ENCODE measurements around the gene TIPIN.

Gene TIPIN

DNA sequence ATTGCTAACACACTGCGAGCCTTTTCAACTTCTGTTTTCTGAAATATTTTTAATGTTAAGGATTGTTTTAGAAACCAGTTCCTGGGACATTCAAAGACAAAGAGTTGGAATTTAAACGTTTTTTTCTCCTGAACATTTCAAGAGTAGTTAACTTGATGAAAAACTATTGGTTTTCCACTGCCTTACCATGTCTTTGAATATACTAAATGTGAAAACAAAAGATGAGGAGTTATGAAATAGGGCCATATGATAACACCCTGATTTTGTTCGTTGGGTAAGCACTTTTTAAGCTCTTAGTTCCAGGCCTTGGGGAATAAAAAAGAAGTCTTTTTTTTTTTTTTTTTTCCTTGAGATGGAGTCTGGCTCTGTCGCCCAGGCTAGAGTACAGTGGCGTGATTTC, 60.3 kb downstream of the TIPIN start:
- no peak for DNase-seq

DNA sequence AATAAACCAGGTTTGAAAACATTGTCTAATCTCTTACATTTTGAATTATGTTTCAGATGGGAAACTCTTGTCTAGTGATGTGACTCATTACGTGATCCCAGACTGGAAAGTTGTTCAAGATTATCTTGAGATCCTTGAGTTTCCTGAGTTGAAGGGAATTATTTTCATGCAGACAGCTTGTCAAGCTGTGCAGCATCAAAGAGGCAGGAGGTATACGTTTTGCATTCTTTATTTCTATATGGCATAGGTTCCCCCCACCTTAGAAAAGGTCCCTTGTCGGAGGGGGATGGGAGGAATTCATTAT, 61.6 kb downstream of the TIPIN start:
- no peak for DNase-seq

DNA sequence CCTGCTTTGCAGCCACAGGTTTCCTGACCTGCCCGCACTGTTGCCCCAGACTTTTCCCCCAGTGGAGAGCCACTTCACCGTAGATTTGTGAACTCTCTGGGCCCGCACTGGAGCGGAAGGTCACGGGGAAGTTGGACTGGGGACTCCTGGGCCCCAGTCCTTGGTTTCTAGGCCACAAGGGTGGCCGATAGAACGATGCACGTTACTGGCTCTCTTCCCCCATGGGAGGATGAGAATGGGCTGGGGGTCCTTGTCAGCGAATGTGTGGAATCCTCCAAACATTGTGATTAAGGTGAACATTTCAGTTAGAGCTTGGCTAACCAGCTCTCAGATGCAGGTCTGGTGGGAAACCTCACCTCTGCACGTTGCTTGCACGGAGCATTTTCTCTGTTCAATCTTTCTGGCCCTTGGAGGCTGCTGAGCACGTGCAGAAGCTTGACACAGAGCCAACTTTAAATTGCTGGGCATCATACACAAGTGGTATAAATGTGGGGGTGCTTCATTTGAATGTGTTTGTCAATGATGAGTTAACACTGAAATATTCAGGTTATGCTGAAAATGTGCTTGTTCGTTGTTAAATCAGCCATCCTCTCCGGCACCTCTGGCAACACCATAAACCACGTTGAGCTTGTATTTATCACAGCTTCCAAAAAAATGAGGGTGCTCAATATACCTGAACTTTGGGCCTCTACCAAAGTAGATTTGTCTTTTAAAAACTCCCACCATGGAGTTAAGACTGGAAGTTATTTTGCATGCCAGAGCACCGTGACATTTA, 62.1 kb downstream of the TIPIN start:
- DNase-seq: peak in 1 of 6 experiments; percentile 60

DNA sequence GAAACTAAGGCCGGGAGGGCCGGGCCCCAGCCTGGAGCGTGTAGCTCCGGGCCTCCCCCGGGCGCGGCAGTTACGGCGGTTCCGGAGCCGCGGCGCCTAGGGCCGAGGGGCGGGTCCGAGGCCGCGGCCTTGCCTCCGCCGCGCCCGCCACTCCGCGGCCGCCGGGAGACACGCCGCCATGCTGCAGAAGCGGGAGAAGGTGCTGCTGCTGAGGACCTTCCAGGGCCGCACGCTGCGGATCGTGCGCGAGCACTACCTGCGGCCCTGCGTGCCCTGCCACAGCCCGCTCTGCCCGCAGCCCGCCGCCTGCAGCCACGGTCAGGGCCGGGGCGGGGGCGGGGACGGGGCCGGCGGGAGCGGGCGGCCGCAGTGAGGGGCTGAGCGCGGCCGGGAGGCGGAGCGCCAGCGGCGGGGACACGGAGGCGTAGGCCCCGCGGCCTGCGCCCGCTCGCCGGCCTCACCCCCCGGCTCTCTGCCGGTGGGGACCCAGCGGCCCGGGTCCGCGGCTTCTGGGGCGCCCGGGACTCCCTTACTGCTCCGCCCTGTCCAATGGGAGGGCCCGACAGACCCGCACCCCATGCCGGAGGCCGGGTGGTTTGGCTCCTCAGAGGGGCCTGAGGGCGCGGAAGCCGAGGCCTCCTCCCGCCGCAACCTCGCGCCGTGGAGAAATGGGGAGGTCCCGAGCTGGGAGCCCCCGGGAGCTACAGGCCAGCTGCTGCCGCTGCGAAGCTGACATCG, 62.9 kb downstream of the TIPIN start, which contains the start of gene DIS3L:
DIS3L (plus strand) TSS at position 150 of the 738 bp plus-strand sequence; CDS start at position 179, 29 bp downstream.
- peak; percentile 42 to 75 (median 64) for DNase-seq

DNA sequence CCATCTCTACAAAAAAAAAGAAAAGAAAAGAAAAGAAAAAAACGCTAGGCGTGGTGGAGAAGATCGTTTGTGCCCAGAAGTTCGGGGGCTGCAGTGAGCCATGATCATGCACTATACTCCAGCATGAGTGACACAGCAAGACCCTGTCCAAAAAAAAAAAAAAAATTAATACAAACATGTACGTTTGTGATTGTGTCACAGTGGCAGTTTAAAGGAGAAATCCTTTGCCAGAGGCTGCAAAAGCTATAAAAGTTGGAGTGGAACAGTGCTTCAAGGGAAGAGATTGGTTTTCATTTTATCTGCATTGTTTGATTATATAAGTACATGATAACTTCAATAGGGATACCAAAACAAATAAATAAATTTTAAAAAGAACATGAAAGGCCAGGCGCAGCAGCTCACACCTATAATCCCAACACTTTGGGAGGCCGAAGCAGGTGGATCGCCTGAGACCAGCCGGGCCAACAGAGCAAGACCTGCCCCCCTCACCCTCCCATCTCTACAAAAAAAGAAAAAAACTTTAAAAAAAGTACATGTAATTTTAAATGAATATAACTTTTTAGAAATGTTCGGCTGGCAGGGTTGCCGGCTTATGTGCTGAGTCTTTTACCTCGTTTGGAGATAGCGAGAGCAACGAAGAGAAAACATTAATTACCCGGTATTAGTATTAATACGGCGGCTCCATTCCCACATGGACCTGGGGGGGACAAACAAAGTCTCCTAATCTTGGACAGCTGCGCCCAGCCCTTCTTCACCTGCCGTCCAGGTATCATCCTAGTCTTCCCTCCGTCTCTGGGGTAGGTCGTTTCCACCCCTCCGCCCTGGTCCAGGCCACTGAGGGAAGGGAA, 63.7 kb downstream of the TIPIN start:
- DNase-seq: no peak

DNA sequence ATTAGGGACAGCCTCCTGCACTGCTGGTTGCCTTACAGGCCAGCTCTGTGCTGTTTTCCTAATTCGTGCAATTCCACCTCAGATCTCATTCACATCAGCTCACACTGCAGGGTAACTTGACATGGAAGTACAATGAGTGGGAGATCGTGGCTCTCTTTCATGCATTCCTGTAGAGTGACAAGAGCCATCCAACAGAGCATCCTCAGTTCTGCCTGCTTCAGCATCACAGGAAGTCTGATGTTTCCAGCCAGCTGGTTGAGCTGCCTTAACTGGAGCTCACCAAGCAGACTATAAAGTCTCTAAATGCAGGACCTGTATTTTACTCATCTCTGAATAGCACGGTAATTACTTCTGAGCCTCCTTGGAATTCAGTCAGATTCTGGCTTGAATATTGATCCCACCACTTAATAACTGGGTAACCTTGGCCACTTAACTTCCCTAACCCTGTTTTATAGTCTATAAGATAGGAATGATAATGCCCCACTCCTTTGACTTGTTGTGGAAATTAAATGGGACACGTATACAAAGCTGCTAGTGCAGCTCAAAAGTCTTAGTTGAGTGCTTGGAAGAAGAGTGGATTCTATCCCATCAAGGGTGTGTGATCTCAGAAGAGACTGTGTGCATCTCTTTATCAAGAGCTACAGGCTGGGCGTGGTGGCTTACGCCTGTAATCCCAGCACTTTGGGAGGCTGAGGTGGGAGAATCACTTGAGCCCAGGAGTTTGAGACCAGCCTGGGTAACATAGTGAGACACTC, 64.5 kb downstream of the TIPIN start:
- no peak for DNase-seq

DNA sequence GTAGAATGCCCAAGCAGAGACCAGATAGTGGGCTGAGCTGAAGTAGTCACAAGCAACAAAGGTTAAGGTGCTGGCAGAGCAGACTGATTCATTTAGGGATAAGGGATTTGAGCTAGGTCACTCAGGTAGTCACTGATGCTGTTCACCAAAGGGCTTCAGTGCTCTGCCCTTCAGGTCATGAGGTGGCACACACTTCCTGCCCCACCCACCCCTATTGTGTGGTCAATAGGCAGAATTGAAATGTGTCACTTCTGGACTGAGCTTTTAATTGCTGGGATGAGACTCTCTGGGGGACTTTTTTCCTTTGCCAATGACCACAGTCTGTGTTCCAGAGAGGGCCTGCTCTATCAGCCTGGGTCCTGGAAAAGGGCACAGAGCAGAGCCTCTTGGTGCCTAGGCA, 66.0 kb downstream of the TIPIN start:
- DNase-seq: no peak

DNA sequence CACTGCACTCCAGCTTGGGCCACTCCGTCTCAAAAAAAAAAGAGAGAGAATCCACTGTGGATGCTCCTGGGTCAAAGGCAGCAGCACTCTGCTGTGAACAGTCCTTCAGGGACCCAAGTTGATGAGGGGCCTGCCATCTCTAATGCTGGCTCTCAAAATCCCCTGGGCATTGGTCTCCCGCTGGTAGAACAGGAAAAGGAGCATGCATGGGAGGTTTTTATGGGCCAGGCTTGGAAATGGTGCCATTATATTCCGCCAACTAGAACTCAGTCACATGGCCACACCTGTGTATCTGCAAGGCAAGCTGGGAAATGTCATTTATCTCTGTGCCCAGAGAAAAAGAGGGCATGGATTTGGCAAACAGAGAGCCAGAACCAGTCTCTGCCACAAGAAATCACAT, 66.5 kb downstream of the TIPIN start:
- no peak for DNase-seq

DNA sequence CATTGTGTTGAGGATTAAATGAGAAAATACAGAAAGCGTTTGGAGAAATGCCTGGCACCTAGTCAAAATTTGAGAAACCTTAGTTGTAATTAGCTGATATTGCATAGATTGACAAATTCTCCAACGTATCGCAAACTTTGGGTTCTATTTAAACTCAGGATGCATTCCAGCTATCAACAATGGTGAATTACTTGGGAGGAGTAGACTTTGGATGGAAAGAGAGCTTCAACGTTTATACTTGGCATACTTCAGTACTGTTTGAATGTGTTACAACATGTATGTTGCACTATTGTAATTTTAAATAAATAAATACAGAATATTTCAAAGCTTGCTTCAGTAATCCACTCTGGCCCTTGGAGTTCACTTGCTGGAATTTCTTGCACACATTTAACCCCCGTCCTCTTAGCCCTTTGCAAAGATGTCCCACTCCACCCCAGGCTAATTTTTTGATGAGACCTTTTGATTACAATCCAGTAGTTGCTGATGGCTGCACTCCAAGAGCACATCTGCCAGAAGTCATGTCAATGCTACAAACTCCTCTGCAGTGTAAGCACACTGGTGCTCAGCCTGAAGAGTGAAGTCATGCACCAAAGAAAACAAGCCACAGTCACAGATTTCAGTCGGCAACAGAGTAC, 67.8 kb downstream of the TIPIN start:
- no peak for DNase-seq

DNA sequence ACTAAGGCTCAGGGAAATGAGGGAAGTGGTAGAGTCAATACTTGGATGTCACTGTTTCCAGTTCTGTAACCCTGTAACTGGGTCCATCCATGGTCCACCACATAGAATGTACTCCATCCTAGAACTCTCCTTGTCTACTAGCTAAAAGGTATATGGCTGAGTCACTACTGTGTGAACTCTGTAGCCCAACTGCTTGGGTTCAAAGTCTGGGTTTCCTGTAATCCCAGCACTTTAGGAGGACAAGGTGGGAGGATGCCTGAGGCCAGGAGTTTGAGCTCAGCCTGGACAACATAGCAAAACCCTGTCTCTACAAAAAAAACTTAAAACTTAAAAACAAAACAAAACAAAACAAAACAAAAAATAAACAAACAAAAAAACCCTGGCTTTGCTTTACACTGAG, 68.4 kb downstream of the TIPIN start:
- no peak for DNase-seq

DNA sequence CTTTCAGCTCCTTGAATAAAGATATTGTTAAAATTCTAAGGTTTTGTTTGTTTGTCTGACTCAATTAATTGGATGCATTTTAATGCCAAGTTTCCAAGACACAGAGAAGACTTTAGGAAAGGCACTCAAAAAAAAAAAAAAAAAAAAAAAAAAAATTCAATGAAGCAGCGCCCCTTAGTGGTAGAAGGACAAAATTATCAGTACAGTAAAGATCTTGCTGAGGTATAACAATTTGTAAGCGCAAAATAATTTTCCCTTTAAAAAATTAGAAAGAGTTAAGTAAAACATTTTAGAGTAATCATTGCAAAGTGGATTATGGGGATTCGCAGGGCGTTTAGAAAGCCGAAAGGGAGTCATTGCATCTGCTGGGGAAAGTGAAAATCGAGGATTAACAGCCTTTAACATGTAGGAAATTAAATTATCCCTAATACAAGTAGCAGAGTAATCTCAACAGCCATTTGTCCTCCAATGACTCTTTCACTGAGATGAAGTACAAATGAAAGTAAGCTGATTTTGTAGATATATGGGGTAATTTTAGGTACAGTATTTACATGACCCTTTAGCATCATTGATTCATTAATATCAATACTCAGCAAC, 68.9 kb downstream of the TIPIN start:
- DNase-seq: peak in 2 of 6 experiments; percentile 41 to 43
